H9 (cell line): ENCODE data around the gene TOP3B. TPM values are rescaled to one million over a fixed set of nuclear protein-coding genes. Genes with fewer than 3 reads are reported as not detected.

ENCODE experiments used
- DNase-seq: peaks from one replicate; pipeline ENCODE4 v3.0.0-alpha.2; 2017
- H2AFZ ChIP-seq: one replicate; pipeline ENCODE4 v1.6.1; 2013; ENCODE audit warnings: mild to moderate bottlenecking, low read length, control low read depth, moderate library complexity
- H2AK5ac ChIP-seq: 2 replicates; pipeline ENCODE4 v1.6.1; 2013; ENCODE audit warnings: low read length, control low read depth, mixed read lengths; ENCODE audit not compliant: insufficient read length
- H2BK120ac ChIP-seq: one replicate; pipeline ENCODE4 v1.6.1; 2013; ENCODE audit warnings: low read depth, mild to moderate bottlenecking, low read length, control low read depth, inconsistent platforms; ENCODE audit not compliant: poor library complexity, severe bottlenecking
- H2BK12ac ChIP-seq: 2 replicates; pipeline ENCODE4 v1.6.1; 2013; ENCODE audit warnings: low read length, control low read depth, mixed read lengths, low read depth; ENCODE audit not compliant: insufficient read length
- H2BK15ac ChIP-seq: 2 replicates; pipeline ENCODE4 v1.6.1; 2013; ENCODE audit warnings: low read depth, low read length, control low read depth
- H2BK20ac ChIP-seq: one replicate; pipeline ENCODE4 v1.6.1; 2013; ENCODE audit warnings: low read depth, mild to moderate bottlenecking, low read length, control low read depth, inconsistent platforms; ENCODE audit not compliant: poor library complexity, severe bottlenecking
- H2BK5ac ChIP-seq: 2 replicates; pipeline ENCODE4 v1.6.1; 2013; ENCODE audit warnings: low read length, control low read depth, mixed read lengths; ENCODE audit not compliant: insufficient read length
- H3K14ac ChIP-seq: 2 replicates; pipeline ENCODE4 v1.6.1; 2013; ENCODE audit warnings: low read length, control low read depth; ENCODE audit not compliant: insufficient read depth
- H3K18ac ChIP-seq: 2 replicates; pipeline ENCODE4 v1.6.1; 2013; ENCODE audit warnings: low read depth, mild to moderate bottlenecking, mixed read lengths, low read length, control low read depth; ENCODE audit not compliant: insufficient read length
- H3K23ac ChIP-seq: 2 replicates; pipeline ENCODE4 v1.6.1; 2013; ENCODE audit warnings: low read length, control low read depth, mixed read lengths, low read depth; ENCODE audit not compliant: insufficient read length
- H3K23me2 ChIP-seq: 2 replicates; pipeline ENCODE4 v1.6.1; 2013; ENCODE audit warnings: low read depth, mild to moderate bottlenecking, mixed read lengths, low read length, control low read depth; ENCODE audit not compliant: insufficient read length, poor library complexity, severe bottlenecking
- H3K27ac ChIP-seq: 2 replicates; pipeline ENCODE4 v1.5.1; 2013; ENCODE audit warnings: low read length, control low read depth, mixed read lengths, low read depth; ENCODE audit not compliant: insufficient read length
- H3K27me3 ChIP-seq: 2 replicates; pipeline ENCODE4 v1.6.1; 2013; ENCODE audit warnings: low read length, control low read depth, inconsistent platforms; ENCODE audit not compliant: insufficient read depth
- H3K4ac ChIP-seq: 2 replicates; pipeline ENCODE4 v1.6.1; 2013; ENCODE audit warnings: low read depth, mild to moderate bottlenecking, control low read depth, inconsistent platforms, low read length, moderate library complexity
- H3K4me1 ChIP-seq: 2 replicates; pipeline ENCODE4 v1.6.1; 2013; ENCODE audit warnings: low read length, control low read depth, inconsistent platforms; ENCODE audit not compliant: insufficient read depth
- H3K4me2 ChIP-seq: 2 replicates; pipeline ENCODE4 v1.6.1; 2013; ENCODE audit warnings: low read length, control low read depth, mixed read lengths; ENCODE audit not compliant: insufficient read length, insufficient read depth
- H3K56ac ChIP-seq: 2 replicates; pipeline ENCODE4 v1.6.1; 2013; ENCODE audit warnings: low read depth, mild to moderate bottlenecking, mixed read lengths, low read length, control low read depth; ENCODE audit not compliant: insufficient read length
- H3K79me1 ChIP-seq: 2 replicates; pipeline ENCODE4 v1.6.1; 2013; ENCODE audit warnings: low read depth, mild to moderate bottlenecking, moderate library complexity, low read length, control low read depth, inconsistent platforms; ENCODE audit not compliant: insufficient read depth, poor library complexity, severe bottlenecking
- H3K79me2 ChIP-seq: 2 replicates; pipeline ENCODE4 v1.6.1; 2013; ENCODE audit warnings: low read length, control low read depth, inconsistent platforms; ENCODE audit not compliant: insufficient read depth
- H3K9ac ChIP-seq: 2 replicates; pipeline ENCODE4 v1.6.1; 2013; ENCODE audit warnings: low read length, control low read depth, mixed read lengths; ENCODE audit not compliant: insufficient read length; ENCODE audit errors: extremely low read depth
- H3K9me3 ChIP-seq: one replicate; pipeline ENCODE4 v1.6.1; 2013; ENCODE audit warnings: low read depth, low read length, inconsistent platforms; ENCODE audit not compliant: control insufficient read depth
- H3T11ph ChIP-seq: one replicate; pipeline ENCODE4 v1.6.1; 2013; ENCODE audit warnings: mild to moderate bottlenecking, low read length, control low read depth, inconsistent platforms
- H4K20me1 ChIP-seq: one replicate; pipeline ENCODE4 v1.6.1; 2013; ENCODE audit not compliant: control insufficient read depth, insufficient read length, insufficient read depth
- H4K5ac ChIP-seq: 2 replicates; pipeline ENCODE4 v1.6.1; 2013; ENCODE audit warnings: low read depth, mild to moderate bottlenecking, mixed read lengths, low read length, control low read depth; ENCODE audit not compliant: insufficient read length
- H4K8ac ChIP-seq: replicated peaks from 2 replicates; pipeline ENCODE4 v1.6.1; 2013; ENCODE audit warnings: low read length, control low read depth, mixed read lengths, low read depth; ENCODE audit not compliant: insufficient read length
- H4K91ac ChIP-seq: 2 replicates; pipeline ENCODE4 v1.6.1; 2013; ENCODE audit warnings: low read depth, mild to moderate bottlenecking, moderate library complexity, mixed read lengths, low read length, control low read depth; ENCODE audit not compliant: insufficient read length
- H3K27ac Mint-ChIP-seq, 3 experiments: 2 replicates in 2 of 3; 3 replicates in 1 of 3; pipeline ENCODE4 v1.8.0; 2020 to 2021; ENCODE audit warnings: mixed read lengths in 3 of 3, mild to moderate bottlenecking in 1 of 3, moderate library complexity in 1 of 3
- H3K27me3 Mint-ChIP-seq: 2 replicates; pipeline ENCODE4 v1.8.0; 2021; ENCODE audit warnings: low read depth, mild to moderate bottlenecking, moderate library complexity, mixed read lengths
- H3K36me3 Mint-ChIP-seq, 3 experiments: 2 replicates in 2 of 3; 3 replicates in 1 of 3; pipeline ENCODE4 v1.8.0; 2020 to 2021; ENCODE audit warnings: low read depth in 3 of 3, mixed read lengths in 3 of 3; ENCODE audit not compliant: insufficient read depth in 1 of 3
- H3K4me1 Mint-ChIP-seq, 2 experiments: 2 replicates each; pipeline ENCODE4 v1.8.0; 2020; ENCODE audit warnings: mixed read lengths in 2 of 2
- H3K4me3 Mint-ChIP-seq, 2 experiments: 2 replicates in 1 of 2; 3 replicates in 1 of 2; pipeline ENCODE4 v1.8.0; 2020 to 2021; ENCODE audit warnings: mild to moderate bottlenecking in 2 of 2, mixed read lengths in 2 of 2, moderate library complexity in 1 of 2
- H3K9me3 Mint-ChIP-seq, 2 experiments: 2 replicates in 1 of 2; 3 replicates in 1 of 2; pipeline ENCODE4 v1.8.0; 2020; ENCODE audit warnings: mild to moderate bottlenecking in 2 of 2, mixed read lengths in 2 of 2, moderate library complexity in 1 of 2
- CTCF ChIP-seq: fragments of 200-600 bp; sonication (generic); conservative IDR thresholded peaks from 3 replicates; pipeline ENCODE4 v1.8.0; 2021; ENCODE audit warnings: antibody characterized with exemption, mild to moderate bottlenecking
- WGBS: extraction: QIAGEN DNeasy Blood & Tissue Kit; methylation state at CpG from one replicate; pipeline ENCODE4 v1.1.7; 2013; ENCODE audit warnings: missing lambda C conversion rate, low lambda C conversion rate, mixed read lengths; ENCODE audit not compliant: insufficient read length; ENCODE audit errors: extremely low coverage; 5-methylcytosine and 5-hydroxymethylcytosine counted together
- total RNA-seq: library from RNA; stranded (reverse); gene quantifications from 2 replicates; pipeline ENCODE4 v1.2.1, GENCODE V29; 2021

TOP3B gene
- total RNA-seq, 1 experiment from 2014 or later, result 55.2 TPM

- H2AK5ac ChIP-seq, result no peak overlapping the region
- H3K14ac ChIP-seq, result no peak overlapping the region
- no peaks in the 10 kb centered on the region for H3K4me1 ChIP-seq
- H2BK5ac ChIP-seq, result no peak overlapping the region
- no peak overlapping the region for H3K56ac ChIP-seq
- Mint-ChIP-seq H3K9me3 (no peaks in the 10 kb centered on the region; a peak in 1 of 5 replicates), H3K27me3 (peaks cover 2% of the 10 kb centered on the region; the same call in 1 of the 2 replicates), H3K4me3 (no peak overlapping the region), H3K36me3 (peaks cover 53 to 84% (median 73%) of the 10 kb centered on the region in 3 experiments), H3K27ac (no peak overlapping the region), H3K4me1 (no peaks in the 10 kb centered on the region)
- H4K5ac ChIP-seq, result no peak overlapping the region
- H2BK20ac ChIP-seq, result no peak overlapping the region
- no peak overlapping the region for H3K27ac ChIP-seq
- no peak overlapping the region for H4K8ac ChIP-seq
- H2BK120ac ChIP-seq, result no peak overlapping the region
- no peak overlapping the region for H3K4me2 ChIP-seq
- H3K23ac ChIP-seq, result no peak overlapping the region
- no peak for DNase-seq
- WGBS, result no CpG with 5 or more reads among the region's 19 CpGs
- peaks cover 3% of the 10 kb centered on the region for H3K23me2 ChIP-seq
- no peaks in the 10 kb centered on the region for H3K79me1 ChIP-seq
- H3K27me3 ChIP-seq, result no peaks in the 10 kb centered on the region
- no peak overlapping the region for H3T11ph ChIP-seq
- H3K9ac ChIP-seq, result no peak overlapping the region
- no peaks in the 10 kb centered on the region for H3K9me3 ChIP-seq
- no peak overlapping the region for H2AFZ ChIP-seq
- no peak overlapping the region for H2BK12ac ChIP-seq
- H3K4ac ChIP-seq, result no peak overlapping the region
- H3K79me2 ChIP-seq, result no peaks in the 10 kb centered on the region
- no peak overlapping the region for H4K91ac ChIP-seq
- no peak for TF ChIP-seq CTCF
- H3K18ac ChIP-seq, result no peak overlapping the region
- no peak overlapping the region for H2BK15ac ChIP-seq
- H4K20me1 ChIP-seq, result no peaks in the 10 kb centered on the region
These were observed 18.8 kb downstream of the TOP3B start for GRCh38 chr22:21963790-21964211.
